GM21576 (cell line): Measurements from ENCODE around the gene LEF1.

Source experiments
- ATAC-seq: cut with Tn5 transposase; IDR thresholded peaks from one replicate; pipeline ENCODE4 v1.9.1; 2021; ENCODE audit warnings: mild to moderate bottlenecking, moderate library complexity; ENCODE audit not compliant: unreplicated experiment

LEF1 gene

DNA sequence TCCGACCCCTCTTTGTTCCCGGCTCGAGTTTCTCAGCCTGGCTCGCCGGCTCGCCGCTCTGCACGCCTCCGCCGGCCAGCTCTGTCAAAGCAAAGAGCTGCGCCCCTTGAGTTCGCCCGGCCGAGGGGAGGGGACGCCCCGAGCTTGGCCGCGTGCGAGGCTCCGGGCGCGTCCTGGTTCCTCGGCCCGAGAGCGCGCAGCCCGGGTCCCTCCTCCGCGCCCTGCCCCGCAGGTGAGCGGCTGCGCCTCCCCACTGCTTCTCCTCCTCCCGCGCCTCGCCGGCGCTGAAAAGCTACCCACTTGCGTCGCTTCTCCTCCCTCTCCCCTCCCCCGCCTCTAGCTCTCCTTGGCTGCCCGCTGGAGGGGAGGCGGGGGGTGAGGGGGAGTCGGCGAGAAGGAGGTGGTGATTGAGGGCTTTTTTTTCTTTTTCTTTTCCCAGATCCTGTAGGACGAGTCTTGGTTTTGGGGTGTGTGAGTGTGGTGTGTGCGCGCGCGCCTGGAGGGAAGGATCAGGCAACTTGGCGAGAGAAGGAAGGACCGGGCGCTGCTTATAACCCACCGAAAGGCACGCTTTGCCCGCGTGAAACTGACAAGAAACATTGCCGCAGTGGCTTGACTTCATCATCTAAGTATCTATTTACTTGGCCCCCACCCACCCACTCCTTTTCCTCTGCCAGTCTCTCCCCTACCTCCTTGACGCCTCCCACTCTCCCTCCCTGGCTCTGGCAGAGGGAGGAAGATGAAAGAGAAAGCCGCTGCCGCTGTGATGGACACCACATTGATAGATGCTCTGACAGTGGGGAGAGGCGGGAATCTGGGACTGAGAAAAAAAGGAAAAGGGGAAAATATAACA, at the start of gene LEF1:
LEF1 (minus strand) TSS at position 262 of the 853 bp plus-strand sequence. CDS start 1,165 bp downstream, outside the sequence.
- ATAC-seq, result peak; percentile 32

DNA sequence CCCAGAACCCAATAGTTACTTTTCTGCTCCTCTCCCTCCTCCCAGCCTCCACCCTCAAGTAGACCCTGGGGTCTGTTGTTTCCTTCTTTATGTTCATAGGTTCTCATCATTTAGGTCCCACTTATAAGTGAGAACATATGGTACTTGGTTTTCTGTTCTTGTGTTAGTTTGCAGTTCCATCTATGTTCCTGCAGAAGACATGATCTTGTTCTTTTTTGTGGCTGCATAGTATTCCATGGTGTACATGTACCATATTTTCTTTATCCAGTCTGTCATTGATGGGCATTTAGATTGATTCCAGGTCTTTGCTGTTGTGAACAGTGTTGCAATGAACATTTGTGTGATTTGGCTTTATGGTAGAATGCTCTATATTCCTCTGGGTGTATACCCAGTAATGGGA, 47.8 kb upstream of the LEF1 start:
- no peak for ATAC-seq

DNA sequence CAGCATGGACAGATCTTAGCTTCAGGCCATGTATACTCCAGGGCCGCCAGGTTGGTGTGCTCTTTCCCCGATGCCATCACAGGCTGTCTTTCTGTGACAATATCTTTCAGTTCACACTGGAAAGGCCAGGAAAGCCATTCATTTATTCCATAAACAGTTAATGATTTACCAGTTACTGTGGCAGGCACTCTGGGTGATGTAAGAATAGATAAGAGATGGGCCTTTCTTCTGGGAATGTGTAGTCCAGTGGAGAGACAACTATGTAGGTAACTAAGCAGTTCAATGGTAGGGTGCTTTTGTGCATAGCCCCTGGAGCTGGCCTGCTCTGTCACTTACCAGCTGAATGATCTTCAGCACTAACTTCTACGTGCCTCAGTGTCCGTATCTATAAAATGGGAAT, 46.3 kb upstream of the LEF1 start:
- no peak for ATAC-seq

DNA sequence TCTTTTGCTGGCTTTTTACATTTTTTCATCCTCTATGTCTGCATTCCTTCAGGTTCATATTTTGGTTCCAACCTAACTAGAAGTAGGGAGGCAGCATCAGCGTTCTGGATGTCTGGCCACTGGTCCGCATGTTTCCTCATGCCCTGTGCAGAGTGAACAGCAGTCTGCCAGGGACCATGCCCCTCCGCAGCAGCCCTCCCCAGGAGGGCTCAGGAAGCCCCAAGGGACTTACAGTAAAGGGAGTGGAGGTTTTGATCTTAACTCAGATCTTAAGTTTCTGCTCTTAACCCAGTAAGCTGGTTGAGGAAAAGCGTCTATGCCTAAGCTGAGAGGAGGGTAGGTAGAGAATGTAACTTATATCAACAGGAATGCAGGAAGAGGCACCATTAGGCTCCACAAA, 45.0 kb upstream of the LEF1 start:
- ATAC-seq, result no peak

DNA sequence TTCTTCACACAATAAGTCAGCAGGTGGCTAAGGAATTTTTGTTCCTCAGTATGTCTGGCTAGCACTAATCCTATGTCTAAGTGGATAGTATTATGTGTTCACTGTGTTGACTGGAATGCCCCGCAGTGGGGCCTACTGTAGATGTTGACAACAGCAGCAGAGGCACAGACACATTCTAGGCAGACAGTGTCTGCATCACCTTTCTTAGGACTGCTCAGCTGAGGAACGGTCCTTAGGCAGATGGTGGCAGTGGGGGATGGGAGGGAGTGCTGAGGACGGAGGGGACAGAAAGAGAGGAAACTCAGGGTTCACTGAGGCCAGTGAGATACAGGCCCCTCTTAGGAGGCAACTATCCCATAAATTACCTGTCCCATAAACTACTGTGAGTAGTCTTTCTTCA, 44.6 kb upstream of the LEF1 start:
- no peak for ATAC-seq

DNA sequence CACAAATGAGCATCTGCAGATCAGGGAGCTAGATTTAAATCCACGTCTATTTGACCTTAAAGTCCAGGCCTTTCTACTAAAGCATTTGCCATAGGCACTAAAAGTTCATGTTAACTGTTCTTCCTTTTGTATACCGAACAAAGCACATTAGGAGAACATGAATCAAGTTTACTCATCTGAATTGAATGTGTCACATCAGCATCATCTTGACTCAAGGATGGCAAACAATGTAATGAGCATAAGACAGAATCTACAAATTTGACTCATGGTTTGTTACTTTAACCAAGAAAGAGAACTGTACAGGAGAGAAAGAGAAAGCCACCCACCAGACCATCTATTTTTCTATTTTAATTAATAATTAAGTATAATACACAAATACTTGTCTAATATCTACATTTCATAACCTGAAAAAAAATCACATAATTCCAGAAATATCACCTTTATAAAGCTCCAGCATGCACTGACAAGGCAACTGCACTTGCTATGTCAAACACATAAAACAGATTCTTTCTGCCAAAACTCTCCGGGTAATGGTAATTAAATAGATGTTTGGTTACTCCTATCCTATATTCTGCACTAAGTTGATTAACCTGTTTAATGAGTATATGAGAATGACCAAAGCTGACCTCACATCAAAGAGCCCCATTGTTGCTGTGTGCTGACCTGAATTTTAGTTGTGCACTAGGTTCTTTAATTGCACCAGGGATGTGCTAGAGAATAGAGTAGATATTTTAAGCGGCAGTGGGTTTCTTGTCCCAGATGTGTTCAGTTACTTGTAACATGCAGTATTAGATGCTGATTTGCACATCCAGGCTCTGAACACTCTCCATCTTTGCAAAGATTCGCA, 42.5 kb upstream of the LEF1 start:
- ATAC-seq, result no peak

DNA sequence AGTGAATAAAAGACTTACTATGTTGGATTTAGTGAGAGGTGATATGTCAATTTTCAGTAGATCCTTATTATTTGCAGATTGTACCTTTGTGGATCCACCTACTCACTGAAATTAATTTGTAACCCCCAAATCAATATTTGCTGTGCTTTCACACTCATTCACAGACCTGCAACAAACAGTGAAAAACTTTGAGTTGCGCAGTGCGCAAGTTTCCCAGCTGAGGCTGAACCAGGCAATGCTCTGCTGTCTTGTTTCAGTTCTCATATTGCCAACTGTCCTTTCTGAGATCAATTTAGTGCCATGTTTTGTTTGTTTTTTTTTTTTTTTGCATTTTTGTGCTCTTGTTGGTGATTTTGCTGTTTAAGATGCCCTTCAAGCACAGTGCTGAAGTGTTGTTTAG, 40.8 kb upstream of the LEF1 start:
- ATAC-seq, result no peak

DNA sequence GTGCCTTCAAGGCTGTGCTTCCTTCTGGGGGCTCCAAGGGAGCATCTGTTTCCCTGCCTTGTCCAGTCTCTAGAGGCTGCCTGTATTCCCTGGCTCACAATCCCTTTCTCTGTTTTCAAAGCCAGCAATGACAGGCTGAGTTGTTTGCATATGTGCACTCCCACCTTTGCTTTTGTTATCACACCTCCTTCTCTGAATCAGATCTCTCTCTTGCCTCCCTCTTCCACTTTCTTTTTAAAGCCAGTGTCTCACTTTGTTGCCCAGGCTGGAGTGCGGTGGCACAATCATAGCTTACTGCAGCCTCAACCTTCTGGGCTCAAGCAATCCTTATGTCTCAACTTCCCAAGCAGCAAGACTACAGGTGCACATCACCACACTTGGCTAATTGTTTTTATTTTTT, 37.1 kb upstream of the LEF1 start:
- ATAC-seq, result no peak

DNA sequence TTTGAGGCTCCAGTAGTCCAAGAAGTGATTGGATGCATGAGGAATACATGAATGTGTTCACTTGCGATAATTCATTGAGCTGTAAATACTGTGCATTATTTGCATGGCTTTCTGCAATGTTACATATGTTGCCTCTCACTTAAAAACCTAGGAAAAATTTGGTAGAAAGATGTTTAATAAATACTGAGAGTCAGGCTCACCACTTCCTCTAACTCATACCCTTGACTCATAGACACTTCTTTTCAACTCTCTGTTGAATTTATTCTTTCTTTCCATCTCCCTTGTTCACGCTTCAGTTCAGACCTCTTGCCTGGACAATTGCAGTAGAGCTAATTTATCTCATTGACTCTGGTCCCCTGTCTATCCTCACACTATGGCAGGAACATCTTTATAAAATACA, 35.8 kb upstream of the LEF1 start:
- ATAC-seq, result no peak

DNA sequence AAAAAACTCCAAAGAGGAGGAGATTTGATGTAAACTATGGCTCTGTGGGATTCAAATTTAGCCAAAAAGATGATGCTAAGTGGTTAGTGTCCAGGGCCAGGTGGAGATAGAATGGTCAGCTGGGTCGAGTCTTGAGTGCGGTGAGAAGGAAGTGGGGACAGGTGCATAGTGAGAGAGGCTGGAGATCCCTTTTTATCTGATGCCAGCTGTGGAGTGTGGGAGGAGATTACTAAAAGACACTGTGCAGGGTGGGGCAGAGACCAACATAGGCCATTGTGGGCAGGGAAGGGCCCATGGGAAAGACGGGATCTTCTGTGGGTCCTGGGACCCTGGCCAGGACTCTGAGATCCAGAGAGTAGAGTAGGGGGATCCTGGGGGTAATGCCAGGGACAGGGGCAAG, 34.6 kb upstream of the LEF1 start:
- no peak for ATAC-seq

DNA sequence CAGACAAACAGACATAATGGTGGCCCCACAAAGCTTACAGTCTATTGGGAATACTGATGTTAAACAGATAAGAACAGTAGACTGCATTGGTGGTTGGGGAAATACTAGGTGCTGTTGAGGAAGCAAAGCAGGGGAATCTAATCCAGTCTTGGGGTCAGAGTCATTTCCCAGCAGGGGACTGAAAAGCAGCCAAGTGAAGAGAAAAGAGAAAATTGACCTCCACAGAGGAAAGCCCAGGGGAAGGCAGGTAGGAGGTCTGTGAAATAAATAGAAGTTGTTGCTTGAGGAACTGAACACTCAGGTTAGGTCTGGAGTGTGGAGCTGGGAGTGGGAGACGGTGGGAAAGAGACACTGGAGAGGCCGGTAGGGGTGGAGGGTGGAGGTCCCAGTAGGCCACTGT, 33.0 kb upstream of the LEF1 start:
- ATAC-seq, result no peak

DNA sequence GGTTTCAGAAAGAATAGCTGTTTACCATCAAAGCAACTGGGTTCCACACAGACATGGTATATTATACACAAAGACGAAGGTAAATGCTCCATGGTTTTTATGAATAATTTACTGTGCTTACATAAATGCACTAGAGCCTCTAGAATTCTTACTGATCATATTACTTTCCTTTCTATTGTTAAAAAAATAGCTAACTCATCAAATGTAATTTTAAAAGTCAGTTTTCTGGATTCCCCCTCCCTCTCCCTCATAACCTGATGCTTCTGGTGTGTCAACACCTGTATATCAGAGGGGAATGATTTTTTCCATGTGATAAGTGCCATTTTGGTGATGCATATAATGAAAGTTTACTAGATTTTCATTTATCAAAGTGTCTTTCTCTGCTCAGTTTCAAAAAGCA, 31.1 kb upstream of the LEF1 start:
- no peak for ATAC-seq

DNA sequence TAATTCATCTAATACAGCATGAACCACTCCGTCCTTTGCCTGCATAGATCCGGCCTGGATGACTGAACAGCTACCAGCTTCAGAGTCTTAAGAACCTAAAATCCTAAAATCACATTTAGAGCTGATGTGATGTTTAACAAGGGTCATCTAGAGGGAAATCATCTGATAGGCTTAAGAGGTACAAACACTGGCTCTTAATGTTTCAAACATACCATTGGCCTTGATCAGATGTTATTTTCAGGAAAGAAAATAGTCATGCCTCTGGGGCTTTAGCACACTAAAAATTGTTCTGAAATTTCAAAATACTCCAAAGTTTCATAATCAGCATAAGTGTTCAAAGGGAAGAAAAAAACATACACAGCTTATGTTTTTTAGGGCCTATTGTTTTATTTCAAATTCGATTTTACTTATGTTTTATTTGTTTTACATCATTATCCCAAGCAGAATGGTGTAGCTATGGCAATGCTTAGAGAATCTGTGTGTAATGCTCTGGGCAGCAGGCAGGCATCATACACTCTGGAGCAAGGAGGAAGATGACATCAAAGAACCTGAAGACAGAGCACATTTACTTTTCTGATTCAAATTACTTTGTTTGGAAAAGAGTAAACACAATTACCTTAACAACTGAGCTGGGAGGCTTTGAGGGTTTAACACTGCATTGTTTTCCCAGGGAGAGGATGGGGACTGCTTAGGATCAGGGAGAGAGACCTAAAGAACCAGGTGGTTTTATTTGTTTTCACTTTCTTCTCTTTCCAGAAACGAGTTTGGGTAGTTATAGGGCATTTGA, 25.3 kb upstream of the LEF1 start:
- ATAC-seq, result no peak

DNA sequence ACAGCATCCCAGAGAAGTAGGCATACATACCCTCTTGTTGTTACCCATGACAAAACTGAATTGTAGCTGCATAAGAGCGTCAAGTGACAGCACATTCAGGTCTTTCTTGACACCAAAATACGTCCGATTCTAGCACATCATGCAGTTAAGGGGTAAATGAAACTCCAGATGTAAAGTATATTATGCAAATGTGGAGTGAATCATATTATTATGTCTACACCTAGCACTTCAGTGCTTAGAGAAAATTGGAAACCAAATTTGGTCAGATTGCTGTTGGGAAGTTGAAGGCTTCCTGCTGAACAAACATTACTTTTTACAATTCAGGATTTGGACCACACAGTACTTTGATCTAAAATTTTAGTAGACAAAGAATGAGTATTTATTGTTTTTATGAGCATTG, 24.2 kb upstream of the LEF1 start:
- no peak for ATAC-seq

DNA sequence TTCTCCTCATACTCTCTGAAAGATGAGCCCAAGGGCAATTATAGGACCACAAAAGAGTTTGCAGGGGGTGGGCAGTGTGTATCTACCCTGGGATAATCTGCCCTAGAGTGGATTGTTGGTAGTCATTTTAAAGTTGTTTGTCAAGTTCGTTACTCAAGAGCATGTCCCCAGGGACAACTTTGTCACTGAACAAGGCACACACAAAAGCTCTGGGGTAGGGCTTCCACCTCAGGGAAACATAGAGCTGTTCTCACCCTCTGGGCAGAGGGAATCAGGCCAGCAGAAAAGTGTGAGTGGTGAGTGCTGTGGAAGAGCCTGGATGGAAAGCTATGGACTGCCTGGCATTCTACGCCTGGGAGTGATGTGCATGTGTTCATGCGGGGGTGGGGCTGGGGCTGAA, 23.3 kb upstream of the LEF1 start:
- no peak for ATAC-seq

DNA sequence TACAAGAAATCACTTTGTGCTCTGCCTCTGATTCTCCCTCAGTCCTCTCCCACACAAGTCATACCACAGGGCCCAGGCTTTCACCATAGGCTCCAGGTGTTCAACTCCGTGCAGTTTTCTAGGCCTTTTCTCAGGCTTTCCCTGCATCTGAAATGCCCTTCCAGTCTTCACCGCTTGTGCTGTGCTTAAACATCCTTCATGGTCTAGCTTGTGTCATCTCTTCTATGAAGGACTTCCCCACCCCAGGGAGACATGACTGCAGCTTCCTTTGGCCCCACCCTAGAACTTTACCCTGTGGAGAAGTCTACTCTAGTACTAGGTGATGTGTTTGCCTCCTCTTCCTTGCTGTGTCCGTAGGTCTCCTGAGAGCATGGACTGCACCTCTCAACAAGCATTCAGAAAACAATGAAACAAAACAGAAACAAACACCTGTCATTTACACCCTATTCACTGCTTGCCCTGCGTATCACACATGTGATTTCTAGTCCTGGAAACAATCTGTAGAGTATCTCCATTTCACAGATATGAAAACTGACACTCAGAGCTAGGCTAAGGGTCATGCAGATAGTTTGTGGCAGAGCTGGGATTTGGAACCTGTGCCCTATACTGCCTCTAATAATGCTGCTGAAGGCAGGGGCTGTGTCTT, 22.7 kb upstream of the LEF1 start:
- no peak for ATAC-seq

DNA sequence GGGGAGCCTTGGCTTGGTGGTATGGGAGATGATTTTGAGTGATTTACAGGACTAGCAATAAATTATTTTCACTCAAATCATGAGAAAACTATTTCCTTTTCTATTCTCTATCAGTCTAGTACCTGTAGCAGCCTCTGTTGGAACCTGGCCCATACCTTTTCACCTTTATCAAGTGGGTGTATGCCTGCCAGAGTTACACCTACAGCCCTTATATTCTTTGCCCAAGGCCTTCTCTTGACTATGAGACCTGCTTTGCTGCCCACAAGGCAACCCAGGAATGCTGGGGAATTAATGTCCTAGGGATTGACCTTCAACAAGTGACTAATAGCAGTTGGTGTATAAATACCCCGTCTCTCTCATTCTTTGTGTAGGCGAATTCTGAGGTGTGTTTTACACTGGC, 20.0 kb upstream of the LEF1 start:
- no peak for ATAC-seq

DNA sequence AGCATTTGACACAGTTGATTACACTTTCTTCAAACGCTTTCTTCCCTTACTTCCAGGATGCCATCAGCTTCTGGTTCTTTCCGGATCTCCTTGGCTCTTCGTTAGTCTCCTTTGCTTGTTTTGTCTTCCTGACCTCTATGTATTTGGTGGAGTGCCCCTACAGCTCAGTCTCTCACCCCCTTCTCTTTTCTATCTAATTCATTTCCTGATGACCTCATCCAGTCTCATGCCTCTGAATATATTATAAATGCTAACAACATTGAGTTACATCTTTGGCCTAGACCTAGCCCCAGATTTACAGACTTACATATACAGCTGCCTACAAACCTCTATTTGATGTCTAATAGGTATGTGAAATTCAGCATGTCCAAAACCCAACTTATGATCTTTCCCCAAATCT, 16.5 kb upstream of the LEF1 start:
- no peak for ATAC-seq

DNA sequence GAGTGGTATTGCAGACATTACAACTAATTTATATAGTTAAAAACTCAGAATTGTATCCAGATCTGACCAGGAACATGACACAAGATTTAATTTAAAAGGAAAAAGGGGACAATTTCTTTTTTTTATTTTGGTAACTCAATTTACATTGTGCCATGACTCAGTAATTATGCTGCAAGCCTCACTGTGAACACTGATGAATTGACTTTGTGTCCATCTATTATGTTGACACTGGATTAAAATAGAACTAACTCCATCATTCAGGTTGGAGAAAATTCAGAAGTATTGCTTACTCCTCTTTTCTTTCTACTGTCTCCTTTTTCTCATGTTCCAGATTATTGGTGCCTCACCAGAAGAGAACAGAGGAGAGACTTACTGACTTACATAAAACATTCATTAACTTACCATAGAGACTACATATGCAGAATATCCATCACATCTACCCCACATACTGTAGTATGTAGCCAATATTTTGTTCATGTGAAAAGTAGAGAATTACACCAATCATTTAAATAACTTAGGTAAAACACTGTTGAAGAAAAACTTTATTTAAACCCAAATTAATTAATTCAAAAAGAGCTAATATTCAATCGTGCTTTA, 15.8 kb upstream of the LEF1 start:
- ATAC-seq, result no peak

DNA sequence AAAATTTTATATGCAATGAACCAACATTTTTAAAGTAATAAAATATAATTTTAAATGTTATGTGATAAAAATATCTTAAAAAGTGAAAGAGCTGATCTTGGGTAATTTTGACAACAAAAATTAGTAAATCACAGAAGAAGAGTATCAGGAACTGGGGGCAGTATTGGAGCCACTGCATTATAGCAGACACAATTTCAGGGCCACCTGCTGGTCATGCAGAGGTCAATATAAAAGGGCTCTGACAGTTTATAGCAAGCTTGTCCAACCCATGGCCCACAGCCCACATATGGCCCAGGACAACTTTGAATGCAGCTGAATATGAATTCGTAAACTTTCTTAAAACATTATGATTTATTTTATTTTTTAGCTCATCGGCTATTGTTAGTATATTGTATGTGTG, 13.0 kb upstream of the LEF1 start:
- ATAC-seq, result peak; percentile 63

DNA sequence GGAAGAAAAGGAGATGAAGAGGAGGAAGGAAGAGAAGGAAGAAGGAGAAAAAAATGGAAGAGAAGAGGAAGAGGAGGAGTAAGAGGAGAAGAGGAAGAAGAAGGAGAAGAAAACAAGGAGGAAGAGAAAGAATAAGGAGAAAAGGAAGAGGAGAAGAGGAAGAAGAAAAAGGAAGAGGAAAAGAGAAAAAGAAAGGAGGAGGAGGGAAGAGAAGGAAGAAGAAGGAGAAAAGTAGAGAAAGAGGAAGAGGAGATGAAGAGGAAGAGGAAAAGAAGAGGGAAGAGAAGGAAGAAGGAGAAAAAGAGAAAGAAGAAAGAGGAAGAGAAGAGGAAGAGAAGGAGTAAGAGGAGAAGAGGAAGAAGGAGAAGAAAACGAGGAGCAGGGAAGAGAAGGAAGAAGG, 11.8 kb upstream of the LEF1 start:
- ATAC-seq, result no peak
